ENCODE results near the gene TYSND1. TPM values are rescaled to one million over a fixed set of nuclear protein-coding genes. Genes with fewer than 3 reads are reported as not detected.

The TYSND1 gene
- total and polyA plus RNA-seq, 2 of the 13 experiments (the other 11 are each of a cell fraction or from before 2014, with no cell fraction given): 3.3 to 8.9 TPM

GRCh38 chr10:70174058-70174741 is 27.7 kb upstream of the TYSND1 start:
- DNase-seq (ENCODE audit: low spot score): peak; percentile 79
- peak; percentile 87 for FAIRE-seq
- in situ Hi-C loops (cut with HindIII; ENCODE audit: extremely low pct_ligation_motif_present, low pct_unique_long_range_greater_than_20kb) (no loop called here), intact Hi-C loops (cut with micrococcal nuclease; ENCODE audit: unreplicated experiment) (no loop called here)
- Histone ChIP-seq H3K9me3 (ENCODE audit: low read length) (no peaks in the 10 kb centered on the region), H3K9ac (ENCODE audit: insufficient read depth, low read depth, low read length) (peak overlapping the region; percentile 64), H4K20me1 (ENCODE audit: insufficient read depth, low read length) (peaks cover 7% of the 10 kb centered on the region), H3K4me1 (ENCODE audit: insufficient read depth, low read length) (peaks cover 35% of the 10 kb centered on the region), H3K4me3 (replicated peaks in 1 of 3; ENCODE audit: insufficient read depth in 1 of 3, low read depth in 2 of 3, low read length in 3 of 3) (peak overlapping the region; percentile 51 to 65 (median 53)), H3K4me2 (ENCODE audit: low read depth, low read length) (peak overlapping the region; percentile 90), H2AFZ (ENCODE audit: low read length) (peak overlapping the region; percentile 93), H3K27ac (ENCODE audit: extremely low read length, insufficient read depth, low read length) (peak overlapping the region; percentile 69), H3K79me2 (ENCODE audit: insufficient read depth, low read length) (peaks cover 9% of the 10 kb centered on the region), H3K27me3 (ENCODE audit: control insufficient read depth in 1 of 2, insufficient read depth in 2 of 2, low read length in 2 of 2) (no peaks in the 10 kb centered on the region; a peak in 1 of 5 replicates), H3K36me3 (replicated peaks in 1 of 2; ENCODE audit: control insufficient read depth in 1 of 2, insufficient read depth in 2 of 2, low read length in 2 of 2) (no peaks in the 10 kb centered on the region)
- no TSS peak for BruUV-seq (replicated peaks)
- ATAC-seq: peak; percentile 71
- WGBS (ENCODE audit: low lambda C conversion rate): 5% methylated on average over 4 of the region's 4 CpGs
- ChIA-PET CTCF (ENCODE audit: low intra/inter-chr PET ratio, low total read pairs) (no interaction called here), POLR2A (interaction anchor here (0.8 to 1.0 kb wide), 4 partner anchors 11 to 231 kb away, joined by 3 to 12 read pairs (median 4); partner anchors contain the start of gene TYSND1)
- TF ChIP-seq PHF5A (CRISPR knock-in tag; IDR thresholded peaks at IDR 0.05; ENCODE audit: low read depth, unreplicated experiment) (no peak), ZNF772 (CRISPR knock-in tag; IDR thresholded peaks at IDR 0.05) (0 out of 2 replicates have a peak, but pooled peaks have one; percentile 65), HDAC1 (CRISPR knock-in tag; IDR thresholded peaks at IDR 0.05) (peak; percentile 69; the same call in 1 of the 2 replicates), CSRNP1 (CRISPR knock-in tag; IDR thresholded peaks at IDR 0.05) (no peak; the same call in 1 of the 2 replicates), AHDC1 (CRISPR knock-in tag; IDR thresholded peaks at IDR 0.05; ENCODE audit: borderline replicate concordance) (peak; percentile 51; the same call in 1 of the 2 replicates), GLI4 (CRISPR knock-in tag; IDR thresholded peaks at IDR 0.05; ENCODE audit: borderline replicate concordance) (no peak), KDM2A (CRISPR knock-in tag; IDR thresholded peaks at IDR 0.05; ENCODE audit: borderline replicate concordance, low read depth) (0 out of 2 replicates have a peak, but pooled peaks have one; percentile 30), ZFP82 (CRISPR knock-in tag; IDR thresholded peaks at IDR 0.05; ENCODE audit: borderline replicate concordance) (no peak), ZFY (CRISPR knock-in tag; IDR thresholded peaks at IDR 0.05) (peak; percentile 66), ZNF160 (CRISPR knock-in tag; IDR thresholded peaks at IDR 0.05) (no peak), POLR2A (IDR thresholded peaks at IDR 0.05; ENCODE audit: insufficient read depth in 1 of 2, low read depth in 2 of 2, low read length in 2 of 2) (peak; percentile 63 to 71), ZBTB10 (CRISPR knock-in tag; IDR thresholded peaks at IDR 0.05; ENCODE audit: borderline replicate concordance) (0 out of 2 replicates have a peak, but pooled peaks have one; percentile 29), ZKSCAN5 (CRISPR knock-in tag; IDR thresholded peaks at IDR 0.05) (no peak)

Measured in HepG2 (cell line).